Fibroblast of mammary gland (primary cell): ENCODE results near the gene SKIC2.
"Not testable (repeated sequence)": the region's sequence is repeated elsewhere in the genome, so short reads cannot be mapped to it uniquely, and the experiment has no call there.

Source experiments
- DNase-seq: peaks from one replicate; pipeline ENCODE4 v3.0.0-alpha.2; 2010; ENCODE audit warnings: low read depth
- H3K4me3 ChIP-seq: 2 replicates; pipeline ENCODE4 v1.5.1; 2011; ENCODE audit warnings: low read depth, mild to moderate bottlenecking, low read length, moderate library complexity; ENCODE audit not compliant: control insufficient read depth
- TF ChIP-seq, protein P1 (sequence below): conservative IDR thresholded peaks from 2 replicates; pipeline ENCODE4 v1.5.1; 2011; ENCODE audit warnings: low read depth, low read length, inconsistent platforms; ENCODE audit not compliant: control insufficient read depth, insufficient read depth

SKIC2 gene

DNA sequence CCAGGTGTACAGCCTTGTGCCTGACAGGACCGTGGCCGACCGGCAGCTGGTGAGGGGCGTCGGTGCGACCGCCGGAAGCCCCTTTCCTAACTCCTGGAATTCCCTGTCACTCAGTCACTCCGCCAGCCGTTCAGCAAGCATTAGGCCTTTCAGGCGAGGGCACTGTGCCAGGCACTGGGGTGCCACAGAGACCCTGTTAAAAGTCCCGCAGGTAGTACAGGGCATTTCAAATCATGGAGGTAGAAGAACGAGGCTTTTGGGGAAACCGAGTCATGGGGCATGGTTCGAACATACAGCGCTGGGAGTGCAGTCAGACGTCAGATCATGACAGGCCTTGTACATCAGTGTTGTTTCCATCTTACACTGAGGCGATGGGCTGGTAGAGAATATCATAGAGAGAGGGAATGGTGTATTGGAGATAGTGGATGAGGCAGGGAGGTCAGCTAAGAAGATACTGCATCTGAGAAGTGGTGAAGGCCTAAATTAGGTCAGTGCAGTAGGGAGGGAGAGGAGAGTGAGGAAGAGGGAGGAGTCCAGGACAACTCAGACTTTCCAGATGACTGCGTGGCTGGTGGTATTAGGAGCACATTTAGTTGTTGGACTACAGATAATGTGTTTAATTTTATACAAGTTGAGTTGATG lies 13.9 kb downstream of the SKIC2 start:
- peak; percentile 63 for DNase-seq
- peak overlapping the region; percentile 93 for H3K4me3 ChIP-seq
- TF ChIP-seq, protein P1, sequence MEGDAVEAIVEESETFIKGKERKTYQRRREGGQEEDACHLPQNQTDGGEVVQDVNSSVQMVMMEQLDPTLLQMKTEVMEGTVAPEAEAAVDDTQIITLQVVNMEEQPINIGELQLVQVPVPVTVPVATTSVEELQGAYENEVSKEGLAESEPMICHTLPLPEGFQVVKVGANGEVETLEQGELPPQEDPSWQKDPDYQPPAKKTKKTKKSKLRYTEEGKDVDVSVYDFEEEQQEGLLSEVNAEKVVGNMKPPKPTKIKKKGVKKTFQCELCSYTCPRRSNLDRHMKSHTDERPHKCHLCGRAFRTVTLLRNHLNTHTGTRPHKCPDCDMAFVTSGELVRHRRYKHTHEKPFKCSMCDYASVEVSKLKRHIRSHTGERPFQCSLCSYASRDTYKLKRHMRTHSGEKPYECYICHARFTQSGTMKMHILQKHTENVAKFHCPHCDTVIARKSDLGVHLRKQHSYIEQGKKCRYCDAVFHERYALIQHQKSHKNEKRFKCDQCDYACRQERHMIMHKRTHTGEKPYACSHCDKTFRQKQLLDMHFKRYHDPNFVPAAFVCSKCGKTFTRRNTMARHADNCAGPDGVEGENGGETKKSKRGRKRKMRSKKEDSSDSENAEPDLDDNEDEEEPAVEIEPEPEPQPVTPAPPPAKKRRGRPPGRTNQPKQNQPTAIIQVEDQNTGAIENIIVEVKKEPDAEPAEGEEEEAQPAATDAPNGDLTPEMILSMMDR: no peak

DNA sequence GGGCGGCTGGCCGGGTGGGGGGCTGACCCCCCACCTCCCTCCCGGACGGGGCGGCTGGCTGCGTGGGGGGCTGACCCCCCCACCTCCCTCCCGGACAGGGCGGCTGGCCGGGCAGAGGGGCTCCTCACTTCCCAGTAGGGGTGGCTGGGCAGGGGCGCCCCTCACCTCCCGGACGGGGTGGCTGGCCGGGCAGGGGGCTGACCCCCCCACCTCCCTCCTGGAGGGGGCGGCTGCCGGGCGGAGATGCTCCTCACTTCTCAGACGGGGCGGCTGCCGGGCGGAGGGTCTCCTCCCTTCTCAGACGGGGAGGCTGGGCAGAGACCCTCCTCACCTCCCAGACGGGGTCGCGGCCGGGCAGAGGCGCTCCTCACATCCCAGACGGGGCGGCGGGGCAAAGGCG lies 17.1 kb downstream of the SKIC2 start:
- H3K4me3 ChIP-seq, DNase-seq: not testable (repeated sequence)

DNA sequence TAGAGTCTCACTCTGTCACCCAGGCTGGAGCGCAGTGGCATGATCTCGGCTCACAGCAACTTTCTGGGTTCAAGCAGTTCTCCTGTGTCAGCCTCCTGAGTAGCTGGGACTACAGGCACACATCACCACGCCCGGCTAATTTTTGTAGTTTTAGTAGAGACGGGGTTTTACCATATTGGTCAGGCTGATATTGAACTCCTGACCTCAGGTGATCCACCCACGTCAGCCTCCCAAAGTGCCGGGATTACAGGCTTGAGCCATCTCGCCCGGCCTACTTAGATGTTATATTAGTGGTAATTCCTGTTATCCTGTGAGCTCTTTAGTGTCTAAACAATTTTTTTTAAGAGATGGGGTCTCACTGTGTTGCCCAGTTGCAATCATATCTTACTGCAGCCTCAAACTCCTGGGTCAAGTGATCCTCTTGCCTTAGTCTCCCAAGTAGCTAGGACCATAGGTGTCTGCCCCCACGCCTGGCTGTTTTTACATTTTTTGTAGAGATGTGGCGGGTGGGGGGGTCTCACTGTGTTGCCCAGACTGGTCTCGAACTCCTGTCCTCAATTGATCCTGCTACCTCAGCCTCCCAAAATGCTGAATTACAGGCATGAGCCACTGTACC lies 18.9 kb downstream of the SKIC2 start:
- H3K4me3 ChIP-seq: no peak overlapping the region
- no peak for DNase-seq
- TF ChIP-seq, protein P1: no peak

DNA sequence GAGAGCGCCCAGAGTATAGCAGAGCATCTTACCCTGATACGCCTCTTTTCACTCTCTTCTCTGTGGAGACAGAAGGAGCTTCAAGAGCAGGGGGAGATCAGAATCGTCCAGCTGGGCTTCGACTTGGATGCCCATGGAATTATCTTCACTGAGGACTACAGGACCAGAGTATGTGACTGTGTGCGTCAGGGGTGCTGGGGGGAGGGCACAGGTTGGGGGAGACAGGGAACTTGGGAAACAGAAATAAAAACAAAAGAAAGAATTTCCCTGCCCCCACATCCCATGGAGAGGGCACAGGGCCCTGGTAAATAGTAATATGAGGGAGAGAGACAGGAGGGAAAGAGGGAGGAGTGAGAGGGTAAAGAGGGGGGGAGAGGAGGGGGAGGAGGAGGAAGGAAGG lies 19.9 kb downstream of the SKIC2 start:
- no peak overlapping the region for H3K4me3 ChIP-seq
- DNase-seq: no peak
- TF ChIP-seq, protein P1: no peak

DNA sequence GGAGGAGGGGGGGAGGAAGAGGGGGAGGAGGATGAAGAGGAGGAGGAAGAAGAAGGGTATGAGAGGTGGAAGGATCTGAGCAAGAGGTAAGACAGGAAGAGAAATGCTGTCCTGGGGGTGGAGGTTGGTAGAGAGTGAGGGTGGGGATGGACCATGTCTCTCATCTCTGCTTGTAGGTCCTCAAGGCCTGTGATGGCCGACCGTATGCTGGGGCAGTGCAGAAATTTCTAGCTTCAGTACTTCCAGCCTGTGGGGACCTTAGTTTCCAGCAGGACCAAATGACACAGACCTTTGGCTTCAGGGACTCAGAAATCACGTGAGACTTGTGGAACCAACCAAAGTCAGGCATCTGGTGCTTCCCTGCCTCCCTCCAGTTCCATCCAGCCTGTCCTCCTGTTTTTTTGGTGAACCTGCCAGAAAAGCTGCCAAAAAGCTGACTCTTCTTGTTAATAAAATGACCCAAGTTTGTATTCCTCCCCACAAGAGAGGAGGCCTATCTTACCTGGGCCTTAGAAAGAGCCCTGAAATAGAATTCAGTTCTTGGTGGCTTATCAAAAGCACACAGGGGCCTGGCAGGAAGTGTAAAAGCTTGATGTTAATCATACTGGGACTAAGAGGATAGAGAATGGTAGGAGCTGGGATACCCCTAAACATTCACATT lies 20.4 kb downstream of the SKIC2 start:
- no peak for DNase-seq
- TF ChIP-seq, protein P1: no peak
- H3K4me3 ChIP-seq: no peak overlapping the region

DNA sequence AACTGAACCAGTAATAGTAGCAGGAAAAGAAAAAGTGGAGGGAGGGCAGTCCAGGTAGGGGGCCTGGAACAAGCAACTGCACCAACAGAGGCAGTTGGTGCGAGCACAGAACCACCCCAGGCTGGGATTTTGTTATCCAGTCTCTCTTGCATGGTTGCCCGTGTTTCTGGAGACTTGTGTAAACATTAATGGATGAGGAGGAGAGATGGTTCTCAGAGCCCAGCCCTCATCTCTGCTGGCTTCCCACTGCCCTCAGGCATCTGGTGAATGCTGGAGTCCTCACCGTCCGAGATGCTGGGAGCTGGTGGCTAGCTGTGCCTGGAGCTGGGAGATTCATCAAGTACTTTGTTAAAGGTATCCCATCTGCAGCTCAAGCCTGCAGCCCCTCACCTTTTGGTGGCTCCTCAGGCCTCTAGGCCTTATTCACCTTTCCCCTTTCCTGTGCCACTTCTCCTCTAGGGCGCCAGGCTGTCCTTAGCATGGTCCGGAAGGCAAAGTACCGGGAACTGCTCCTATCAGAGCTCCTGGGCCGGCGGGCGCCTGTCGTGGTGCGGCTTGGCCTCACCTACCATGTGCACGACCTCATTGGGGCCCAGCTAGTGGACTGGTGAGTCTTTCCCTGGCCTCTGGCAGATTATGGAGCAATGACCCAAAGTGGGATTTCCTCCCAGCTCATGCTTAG lies 21.4 kb downstream of the SKIC2 start:
- H3K4me3 ChIP-seq, DNase-seq: not testable (repeated sequence)

DNA sequence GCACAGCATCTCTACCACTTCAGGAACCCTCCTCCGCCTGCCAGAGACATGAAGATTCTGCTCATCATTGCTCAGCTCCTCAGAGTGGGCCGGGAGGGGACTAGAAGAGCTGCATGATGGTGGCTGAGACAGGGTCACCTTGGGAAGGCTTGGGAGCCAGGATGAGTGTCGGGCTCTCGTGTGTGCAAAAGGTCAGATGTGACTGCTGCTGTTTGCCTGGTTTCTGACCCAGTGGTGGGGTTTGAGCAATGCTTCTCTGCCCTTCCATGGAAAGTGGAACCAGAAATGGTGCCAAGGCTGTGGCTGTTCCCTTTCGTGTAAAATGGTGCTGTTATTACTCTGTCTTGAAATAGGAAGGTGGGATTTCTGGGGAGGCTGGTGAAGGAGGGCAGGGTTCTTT lies 22.0 kb downstream of the SKIC2 start:
- DNase-seq, H3K4me3 ChIP-seq: not testable (repeated sequence)

DNA sequence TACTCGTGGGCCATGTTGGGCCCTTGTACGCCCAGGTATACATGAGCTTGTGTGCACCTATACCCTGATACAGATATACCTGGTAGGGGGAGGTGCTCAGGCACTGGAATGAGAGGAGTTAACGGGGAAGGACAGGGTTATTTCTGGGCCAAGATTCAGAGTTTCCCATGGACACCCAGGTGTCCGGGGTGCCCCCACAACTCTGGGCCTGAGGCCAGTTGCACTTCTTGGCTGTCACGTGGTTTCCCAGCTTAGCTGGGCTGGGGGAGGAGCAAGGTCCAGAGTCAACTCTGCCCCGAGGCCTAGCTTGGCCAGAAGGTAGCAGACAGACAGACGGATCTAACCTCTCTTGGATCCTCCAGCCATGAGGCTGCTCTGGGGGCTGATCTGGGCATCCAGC lies 22.8 kb downstream of the SKIC2 start, which contains the start of gene C4A:
TSS of gene C4A (plus strand) at position 314 of the 400 bp plus-strand sequence. CDS start at position 365, 51 bp downstream.
- DNase-seq, H3K4me3 ChIP-seq: not testable (repeated sequence)

DNA sequence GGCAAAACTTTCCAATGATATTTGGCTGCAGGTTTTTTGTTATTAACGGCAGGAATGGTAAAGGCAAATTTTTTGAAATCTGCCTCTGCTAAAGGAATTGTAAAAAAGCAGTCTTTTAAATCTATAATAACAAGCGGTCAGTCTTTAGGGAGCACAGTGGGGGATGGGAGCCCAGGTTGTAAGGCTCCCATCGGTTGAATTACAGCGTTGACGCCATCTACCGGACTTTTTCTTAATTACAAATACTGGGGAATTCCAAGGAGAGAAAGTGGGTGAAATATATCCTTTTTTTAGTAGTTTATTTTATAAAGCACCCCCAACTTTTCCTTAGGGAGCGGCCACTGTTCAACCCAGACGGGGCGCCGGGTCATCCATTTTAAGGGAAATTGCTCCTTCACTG lies 30.4 kb downstream of the SKIC2 start:
- not testable (repeated sequence) for DNase-seq, H3K4me3 ChIP-seq

DNA sequence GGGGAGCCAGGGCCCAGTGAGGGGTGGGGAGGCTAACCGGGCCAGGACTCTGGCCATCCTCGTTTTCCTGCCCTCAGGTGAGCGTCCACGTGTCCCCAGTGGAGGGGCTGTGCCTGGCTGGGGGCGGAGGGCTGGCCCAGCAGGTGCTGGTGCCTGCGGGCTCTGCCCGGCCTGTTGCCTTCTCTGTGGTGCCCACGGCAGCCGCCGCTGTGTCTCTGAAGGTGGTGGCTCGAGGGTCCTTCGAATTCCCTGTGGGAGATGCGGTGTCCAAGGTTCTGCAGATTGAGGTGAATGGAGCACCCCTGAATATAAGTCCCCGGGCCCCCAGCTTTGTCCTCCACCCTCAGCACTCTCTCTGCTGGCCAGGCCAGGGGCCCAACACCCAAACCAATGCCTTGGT lies 35.4 kb downstream of the SKIC2 start:
- not testable (repeated sequence) for H3K4me3 ChIP-seq, DNase-seq

DNA sequence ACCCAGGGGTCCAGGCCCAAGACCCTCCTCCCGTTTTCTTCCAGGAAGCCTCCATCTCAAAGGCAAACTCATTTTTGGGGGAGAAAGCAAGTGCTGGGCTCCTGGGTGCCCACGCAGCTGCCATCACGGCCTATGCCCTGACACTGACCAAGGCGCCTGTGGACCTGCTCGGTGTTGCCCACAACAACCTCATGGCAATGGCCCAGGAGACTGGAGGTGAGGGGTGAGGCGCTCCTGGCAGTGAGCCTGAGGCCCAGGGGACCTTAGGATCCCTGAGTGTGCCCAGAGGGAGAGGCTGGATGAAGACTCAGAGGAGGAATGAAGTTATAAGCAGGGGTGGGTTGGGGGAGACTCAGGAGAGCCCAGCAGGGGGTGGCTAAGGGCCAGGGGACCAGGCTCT lies 37.4 kb downstream of the SKIC2 start:
- not testable (repeated sequence) for H3K4me3 ChIP-seq, DNase-seq

DNA sequence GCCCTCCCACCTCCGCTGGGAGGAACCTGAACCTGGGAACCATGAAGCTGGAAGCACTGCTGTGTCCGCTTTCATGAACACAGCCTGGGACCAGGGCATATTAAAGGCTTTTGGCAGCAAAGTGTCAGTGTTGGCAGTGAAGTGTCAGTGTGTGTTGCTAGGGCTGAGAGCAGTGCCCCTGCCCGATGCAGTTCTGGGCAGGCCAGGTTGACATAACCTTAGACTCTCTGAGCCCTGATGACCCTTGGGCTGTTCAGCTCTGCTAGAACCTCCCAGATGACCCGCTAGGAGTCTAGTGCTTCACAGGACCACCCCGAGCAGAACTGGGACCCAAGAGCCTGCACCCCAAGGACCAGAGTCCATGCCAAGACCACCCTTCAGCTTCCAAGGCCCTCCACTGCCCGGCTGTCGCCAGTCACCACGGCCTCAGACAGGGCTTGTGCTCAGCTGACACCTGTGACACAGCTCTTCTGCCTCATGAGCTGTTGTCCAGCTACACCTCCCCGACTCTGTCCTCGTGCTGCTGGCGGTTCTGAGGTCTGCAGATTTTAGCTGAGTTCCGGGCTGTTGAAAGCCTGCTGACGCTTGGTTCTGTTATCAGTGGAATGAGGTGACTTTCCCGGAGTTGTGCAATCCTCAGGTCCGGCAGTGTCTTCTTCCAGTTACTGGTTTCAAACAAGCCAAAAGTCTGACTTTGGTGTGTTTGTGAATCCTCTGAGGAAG lies 43.7 kb downstream of the SKIC2 start:
- DNase-seq, H3K4me3 ChIP-seq: not testable (repeated sequence)
